KOPT-K1 (cell line): ENCODE results near the gene CDCA8.

Experiments
- H3K27ac ChIP-seq: fragments of 200-600 bp; sonication (generic); 2 replicates; pipeline ENCODE4 v1.5.1; 2016; ENCODE audit warnings: antibody characterized with exemption, mild to moderate bottlenecking, low read depth, low read length; ENCODE audit not compliant: poor library complexity, severe bottlenecking
- H3K36me3 ChIP-seq: fragments of 200-600 bp; sonication (generic); 2 replicates; pipeline ENCODE4 v1.5.1; 2017; ENCODE audit warnings: antibody characterized with exemption, mild to moderate bottlenecking, low read length, moderate library complexity; ENCODE audit not compliant: insufficient read depth
- H3K9me3 ChIP-seq: fragments of 200-600 bp; sonication (generic); 2 replicates; pipeline ENCODE4 v1.5.1; 2017; ENCODE audit warnings: antibody characterized with exemption, low read length, mild to moderate bottlenecking; ENCODE audit not compliant: insufficient read depth, poor library complexity, severe bottlenecking

CDCA8 gene

GRCh38 chr1:37755951-37756560 lies 63.7 kb downstream of the CDCA8 start:
- no peak overlapping the region for H3K27ac ChIP-seq
- H3K36me3 ChIP-seq = no peaks in the 10 kb centered on the region
- H3K9me3 ChIP-seq = peaks cover 4% of the 10 kb centered on the region
